C1 segment of cervical spinal cord (tissue), 14 donors: Measurements from ENCODE around the gene LMOD3.

Experiments used
- DNase-seq, 14 donors: peaks; one replicate each; lab custom pipeline; 2025; lab: John Stamatoyannopoulos, UW

LMOD3 gene

DNA sequence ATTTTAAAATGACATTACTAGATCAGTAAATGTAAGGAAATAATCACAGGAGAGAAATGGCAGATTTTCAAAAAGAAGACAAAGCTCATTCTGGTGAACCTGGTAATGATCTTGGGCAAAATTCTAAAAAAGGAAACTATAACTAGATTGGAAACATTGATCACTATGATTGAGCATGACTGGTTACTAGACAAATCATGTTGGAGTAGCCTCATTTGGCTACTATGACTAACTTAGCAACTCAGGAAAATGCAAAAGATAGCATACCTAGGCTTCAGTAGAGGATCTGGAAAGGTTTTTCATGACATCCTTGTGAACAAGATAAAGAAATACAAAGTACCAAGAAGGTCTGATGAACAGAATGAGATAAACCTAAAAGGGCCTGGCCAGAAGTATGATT lies 62.7 kb downstream of the LMOD3 start:
- DNase-seq, result no peak

DNA sequence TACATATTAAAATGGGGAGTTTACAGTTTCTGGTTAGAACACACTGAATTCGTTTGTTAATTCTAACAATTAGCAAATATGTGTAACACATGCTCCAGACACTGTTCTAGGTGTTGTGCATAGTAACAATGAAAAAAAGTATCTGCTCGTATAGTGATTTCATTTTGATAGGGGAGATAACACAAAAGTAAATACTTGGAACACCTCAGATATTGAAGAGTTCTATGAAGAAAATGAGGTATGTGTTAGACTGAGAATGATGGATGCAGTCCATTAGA lies 63.5 kb downstream of the LMOD3 start:
- no peak for DNase-seq

DNA sequence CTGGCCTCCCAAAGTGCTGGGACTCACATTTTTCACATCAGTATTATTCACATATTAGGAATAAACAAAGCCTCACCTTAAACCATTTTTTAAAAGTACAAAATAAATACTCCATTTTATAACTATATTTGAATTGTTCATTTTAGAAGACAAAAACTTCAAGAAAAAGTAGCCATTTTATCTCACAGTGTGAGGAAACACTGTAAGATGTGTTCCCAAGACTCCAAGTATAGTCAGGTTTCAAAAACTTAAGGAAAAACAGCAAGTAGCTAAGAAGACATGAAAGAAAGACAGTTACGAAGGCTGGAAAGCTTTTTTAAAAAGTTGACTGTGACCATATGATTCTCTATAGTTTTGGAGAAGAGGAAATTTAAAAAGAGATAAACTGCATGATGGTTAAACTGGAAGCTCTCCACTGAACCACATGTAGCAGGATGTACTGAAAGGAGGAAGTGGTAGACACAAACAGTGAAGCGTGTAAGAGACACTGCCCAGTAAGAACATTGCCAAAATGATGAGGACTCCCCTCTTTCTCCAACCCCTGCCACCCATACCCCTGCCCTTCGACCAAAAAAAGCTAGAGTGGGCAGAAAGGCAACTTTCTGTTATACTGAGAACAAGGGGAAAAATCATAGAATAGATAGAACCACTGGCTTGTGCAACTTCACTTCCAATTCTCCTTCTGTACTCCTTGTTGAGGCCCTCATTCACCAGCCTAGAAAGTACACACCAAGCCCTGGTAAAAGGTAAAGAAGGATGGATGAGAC lies 64.0 kb downstream of the LMOD3 start:
- DNase-seq, result no peak
